ENCODE measurements around the gene FRYL.
A peak's percentile ranks its signal among the peaks of the same experiment; 100 is the strongest.

Gene FRYL

GRCh38 chr4:48490012-48490679 lies 289.9 kb downstream of the FRYL start, which contains the start of gene ZAR1:
Gene ZAR1 (plus strand): TSS chr4:48490252. CDS start chr4:48490292, 40 bp downstream.
- Histone ChIP-seq H3K4me3 (peak within 1 kb of the TSS; percentile 44), H4K20me1 (no peaks in the 10 kb centered on the region), H3K27me3 (peaks cover 44% of the 10 kb centered on the region), H3K4me2 (no peak within 1 kb of the TSS), H3K9ac (no peak within 1 kb of the TSS), H3K36me3 (peaks cover 14% of the 10 kb centered on the region; the same call in 1 of the 2 replicates), H3K9me3 (peaks cover 29% of the 10 kb centered on the region), H3K4me1 (no peaks in the 10 kb centered on the region), H3K27ac (no peak within 1 kb of the TSS)
- no peak for TF ChIP-seq Cebpa-rat (IDR thresholded peaks at IDR 0.05)

- H4K20me1 ChIP-seq: no peaks in the 10 kb centered on the region
- peak overlapping the region; percentile 44 for H3K4me3 ChIP-seq
- no peak overlapping the region for H3K27ac ChIP-seq
- H3K27me3 ChIP-seq: peaks cover 49% of the 10 kb centered on the region
- no peaks in the 10 kb centered on the region for H3K4me1 ChIP-seq
- peaks cover 34% of the 10 kb centered on the region for H3K9me3 ChIP-seq
- no peak overlapping the region for H3K4me2 ChIP-seq
- H3K9ac ChIP-seq: no peak overlapping the region
- peaks cover 14% of the 10 kb centered on the region; the same call in 1 of the 2 replicates for H3K36me3 ChIP-seq
- TF ChIP-seq Cebpa-rat (IDR thresholded peaks at IDR 0.05): no peak
Measured at GRCh38 chr4:48489683-48490011, 290.4 kb downstream of the FRYL start.

- TF ChIP-seq Cebpa-rat (IDR thresholded peaks at IDR 0.05): no peak
- 0 out of 2 replicates have a peak, but pooled peaks cover 7% of the 10 kb centered on the region for H3K36me3 ChIP-seq
- H3K27ac ChIP-seq: no peak overlapping the region
- H3K9me3 ChIP-seq: peaks cover 32% of the 10 kb centered on the region
- H3K9ac ChIP-seq: no peak overlapping the region
- peaks cover 51% of the 10 kb centered on the region for H3K27me3 ChIP-seq
- no peaks in the 10 kb centered on the region for H4K20me1 ChIP-seq
- no peak overlapping the region for H3K4me2 ChIP-seq
- no peak overlapping the region for H3K4me3 ChIP-seq
- peaks cover 27% of the 10 kb centered on the region for H3K4me1 ChIP-seq
Measured at GRCh38 chr4:48484494-48485168, 295.4 kb downstream of the FRYL start.

GRCh38 chr4:48483777-48484493 lies 296.1 kb downstream of the FRYL start:
- Histone ChIP-seq H4K20me1 (no peaks in the 10 kb centered on the region), H3K9me3 (peaks cover 29% of the 10 kb centered on the region), H3K9ac (no peak overlapping the region), H3K27ac (no peak overlapping the region), H3K36me3 (0 out of 2 replicates have a peak, but pooled peaks cover 7% of the 10 kb centered on the region), H3K4me3 (no peak overlapping the region), H3K27me3 (peaks cover 44% of the 10 kb centered on the region), H3K4me1 (peaks cover 27% of the 10 kb centered on the region), H3K4me2 (no peak overlapping the region)
- TF ChIP-seq Cebpa-rat (IDR thresholded peaks at IDR 0.05): no peak

- Histone ChIP-seq H3K36me3 (0 out of 2 replicates have a peak, but pooled peaks cover 7% of the 10 kb centered on the region), H3K9ac (no peak within 1 kb of the TSS), H3K9me3 (peaks cover 29% of the 10 kb centered on the region), H3K27me3 (peaks cover 37% of the 10 kb centered on the region), H4K20me1 (no peaks in the 10 kb centered on the region), H3K4me2 (peak within 1 kb of the TSS; percentile 43; the same call in 1 of the 2 replicates), H3K27ac (no peak within 1 kb of the TSS), H3K4me3 (no peak within 1 kb of the TSS), H3K4me1 (peaks cover 27% of the 10 kb centered on the region)
- TF ChIP-seq Cebpa-rat (IDR thresholded peaks at IDR 0.05): no peak
Measured at GRCh38 chr4:48483006-48483776, 296.9 kb downstream of the FRYL start, which contains the start of gene SLC10A4. Gene SLC10A4 (plus strand): TSS chr4:48483343. CDS start chr4:48483562, 219 bp downstream.

- no peak overlapping the region for H3K9ac ChIP-seq
- H4K20me1 ChIP-seq: no peaks in the 10 kb centered on the region
- H3K4me3 ChIP-seq: no peak overlapping the region
- H3K27ac ChIP-seq: no peak overlapping the region
- peaks cover 32% of the 10 kb centered on the region for H3K27me3 ChIP-seq
- no peak for TF ChIP-seq Cebpa-rat (IDR thresholded peaks at IDR 0.05)
- peaks cover 29% of the 10 kb centered on the region for H3K9me3 ChIP-seq
- H3K4me2 ChIP-seq: peak overlapping the region; percentile 43
- peaks cover 31% of the 10 kb centered on the region for H3K4me1 ChIP-seq
- H3K36me3 ChIP-seq: 0 out of 2 replicates have a peak, but pooled peaks cover 7% of the 10 kb centered on the region
Measured at GRCh38 chr4:48481581-48481980, 298.5 kb downstream of the FRYL start.

- H3K9ac ChIP-seq: no peak overlapping the region
- no peak overlapping the region for H3K4me2 ChIP-seq
- peaks cover 10% of the 10 kb centered on the region for H3K9me3 ChIP-seq
- no peak overlapping the region for H3K4me3 ChIP-seq
- peaks cover 12% of the 10 kb centered on the region for H3K27me3 ChIP-seq
- no peak for TF ChIP-seq Cebpa-rat (IDR thresholded peaks at IDR 0.05)
- 0 out of 2 replicates have a peak, but pooled peaks cover under 1% of the 10 kb centered on the region for H3K36me3 ChIP-seq
- H4K20me1 ChIP-seq: no peaks in the 10 kb centered on the region
- no peak overlapping the region for H3K27ac ChIP-seq
- peaks cover 31% of the 10 kb centered on the region for H3K4me1 ChIP-seq
Measured at GRCh38 chr4:48478273-48478672, 301.8 kb downstream of the FRYL start.

- Histone ChIP-seq H3K4me3 (no peak overlapping the region), H3K4me1 (peaks cover 16% of the 10 kb centered on the region), H4K20me1 (no peaks in the 10 kb centered on the region), H3K36me3 (no peaks in the 10 kb centered on the region), H3K9me3 (no peaks in the 10 kb centered on the region), H3K27ac (no peak overlapping the region), H3K27me3 (no peaks in the 10 kb centered on the region), H3K9ac (no peak overlapping the region), H3K4me2 (no peak overlapping the region)
- TF ChIP-seq Cebpa-rat (IDR thresholded peaks at IDR 0.05): no peak
Measured at GRCh38 chr4:48475770-48476169, 304.3 kb downstream of the FRYL start.

GRCh38 chr4:48472794-48473193 lies 307.3 kb downstream of the FRYL start:
- Histone ChIP-seq H3K27me3 (no peaks in the 10 kb centered on the region), H4K20me1 (no peaks in the 10 kb centered on the region), H3K27ac (no peak overlapping the region), H3K4me3 (no peak overlapping the region), H3K4me1 (peaks cover 8% of the 10 kb centered on the region), H3K9ac (no peak overlapping the region), H3K36me3 (no peaks in the 10 kb centered on the region), H3K4me2 (no peak overlapping the region), H3K9me3 (no peaks in the 10 kb centered on the region)
- TF ChIP-seq Cebpa-rat (IDR thresholded peaks at IDR 0.05): no peak
